Activated CD8-positive, alpha-beta memory T cell treated with anti-CD3 and anti-CD28 coated beads, Interleukin-2, amount 50 U/mL, for 1 hour (primary cell): ENCODE results near the gene ANTKMT.

ENCODE experiments used
- DNase-seq: peaks from one replicate; pipeline ENCODE4 v3.0.0-alpha.2; 2020; ENCODE audit errors: extremely low read depth

Gene ANTKMT

DNA sequence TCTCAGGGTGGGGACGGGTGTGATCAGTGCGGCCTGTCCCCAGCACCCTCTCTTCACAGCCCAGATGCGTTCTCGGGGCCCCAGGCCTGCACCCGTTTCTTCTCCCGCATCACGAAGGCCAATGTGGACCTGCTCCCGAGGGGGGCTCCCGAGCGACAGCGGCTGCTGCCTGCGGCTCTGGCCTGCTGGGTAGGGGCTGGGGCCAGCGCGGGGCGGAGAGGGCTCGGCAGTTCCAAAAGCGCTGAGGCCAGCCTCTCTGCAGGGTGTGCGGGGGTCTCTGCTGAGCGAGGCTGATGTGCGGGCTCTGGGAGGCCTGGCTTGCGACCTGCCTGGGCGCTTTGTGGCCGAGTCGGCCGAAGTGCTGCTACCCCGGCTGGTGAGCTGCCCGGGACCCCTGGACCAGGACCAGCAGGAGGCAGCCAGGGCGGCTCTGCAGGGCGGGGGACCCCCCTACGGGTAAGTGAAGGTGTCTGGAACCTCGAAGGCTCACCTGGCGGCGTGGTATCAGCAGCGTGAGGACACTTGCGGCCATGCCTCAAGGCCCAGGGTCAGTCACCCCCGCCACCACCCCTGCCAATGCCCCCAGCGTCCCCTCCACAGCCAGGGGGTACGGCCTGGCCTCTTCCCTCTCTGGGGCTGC is 44.0 kb downstream of the ANTKMT start:
- no peak for DNase-seq

DNA sequence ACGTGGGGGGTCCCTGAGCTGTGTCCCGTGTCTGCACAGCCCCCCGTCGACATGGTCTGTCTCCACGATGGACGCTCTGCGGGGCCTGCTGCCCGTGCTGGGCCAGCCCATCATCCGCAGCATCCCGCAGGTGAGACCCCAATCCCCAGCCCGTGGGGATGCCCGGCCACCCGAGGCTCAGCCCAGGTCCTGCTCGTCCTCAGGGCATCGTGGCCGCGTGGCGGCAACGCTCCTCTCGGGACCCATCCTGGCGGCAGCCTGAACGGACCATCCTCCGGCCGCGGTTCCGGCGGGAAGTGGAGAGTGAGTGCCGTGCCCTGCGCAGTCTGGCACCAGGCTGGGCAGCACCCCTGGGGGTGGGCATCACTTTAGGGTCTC is 44.5 kb downstream of the ANTKMT start:
- DNase-seq = no peak

DNA sequence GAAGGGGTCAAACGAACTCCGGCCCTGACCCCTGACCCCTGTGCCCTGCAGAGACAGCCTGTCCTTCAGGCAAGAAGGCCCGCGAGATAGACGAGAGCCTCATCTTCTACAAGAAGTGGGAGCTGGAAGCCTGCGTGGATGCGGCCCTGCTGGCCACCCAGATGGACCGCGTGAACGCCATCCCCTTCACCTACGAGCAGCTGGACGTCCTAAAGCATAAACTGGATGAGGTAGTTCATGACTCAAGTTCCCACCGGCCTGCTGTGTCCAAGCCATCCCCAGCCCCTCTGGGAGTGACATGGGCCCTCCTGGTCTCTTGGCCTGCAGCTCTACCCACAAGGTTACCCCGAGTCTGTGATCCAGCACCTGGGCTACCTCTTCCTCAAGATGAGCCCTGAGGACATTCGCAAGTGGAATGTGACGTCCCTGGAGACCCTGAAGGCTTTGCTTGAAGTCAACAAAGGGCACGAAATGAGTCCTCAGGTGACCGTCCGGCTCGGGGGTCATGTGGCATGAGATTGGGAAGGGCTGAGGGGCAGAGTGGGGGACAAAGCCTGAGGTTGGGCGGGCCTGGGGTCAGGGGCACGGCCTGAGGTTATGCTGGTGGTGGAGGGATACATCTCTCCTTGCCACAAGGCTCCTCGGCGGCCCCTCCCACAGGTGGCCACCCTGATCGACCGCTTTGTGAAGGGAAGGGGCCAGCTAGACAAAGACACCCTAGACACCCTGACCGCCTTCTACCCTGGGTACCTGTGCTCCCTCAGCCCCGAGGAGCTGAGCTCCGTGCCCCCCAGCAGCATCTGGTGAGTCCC is 45.3 kb downstream of the ANTKMT start:
- no peak for DNase-seq

DNA sequence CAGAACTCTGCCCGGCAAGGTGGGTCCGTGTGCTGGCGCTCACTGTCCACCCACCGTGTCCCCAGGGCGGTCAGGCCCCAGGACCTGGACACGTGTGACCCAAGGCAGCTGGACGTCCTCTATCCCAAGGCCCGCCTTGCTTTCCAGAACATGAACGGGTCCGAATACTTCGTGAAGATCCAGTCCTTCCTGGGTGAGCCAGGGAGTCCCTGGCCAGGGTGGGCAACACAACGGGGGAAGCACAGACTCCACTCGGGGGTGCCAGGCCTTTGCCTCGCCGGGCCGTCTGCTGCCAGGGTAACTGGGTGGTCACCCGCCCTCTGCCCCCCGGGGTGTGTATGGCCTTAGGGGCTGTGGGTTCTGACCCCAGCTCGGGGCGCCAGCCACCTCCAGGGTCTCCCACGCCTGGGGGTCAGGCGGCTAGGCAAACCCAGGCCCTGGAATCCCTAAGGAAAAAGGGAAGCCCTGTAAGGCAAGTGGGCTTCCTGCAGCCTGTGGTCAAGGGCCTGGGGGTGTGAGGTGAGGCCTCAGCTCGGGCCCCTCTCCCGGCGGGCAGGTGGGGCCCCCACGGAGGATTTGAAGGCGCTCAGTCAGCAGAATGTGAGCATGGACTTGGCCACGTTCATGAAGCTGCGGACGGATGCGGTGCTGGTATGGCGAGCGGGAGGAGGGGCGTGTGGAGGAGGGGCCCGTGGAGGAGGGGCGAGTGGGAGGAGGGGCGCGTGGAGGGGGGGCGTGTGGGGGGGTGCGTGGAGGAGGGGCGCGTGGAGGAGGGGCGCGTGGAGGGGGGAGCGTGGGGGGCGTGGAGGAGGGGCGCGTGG is 46.1 kb downstream of the ANTKMT start:
- DNase-seq = no peak

DNA sequence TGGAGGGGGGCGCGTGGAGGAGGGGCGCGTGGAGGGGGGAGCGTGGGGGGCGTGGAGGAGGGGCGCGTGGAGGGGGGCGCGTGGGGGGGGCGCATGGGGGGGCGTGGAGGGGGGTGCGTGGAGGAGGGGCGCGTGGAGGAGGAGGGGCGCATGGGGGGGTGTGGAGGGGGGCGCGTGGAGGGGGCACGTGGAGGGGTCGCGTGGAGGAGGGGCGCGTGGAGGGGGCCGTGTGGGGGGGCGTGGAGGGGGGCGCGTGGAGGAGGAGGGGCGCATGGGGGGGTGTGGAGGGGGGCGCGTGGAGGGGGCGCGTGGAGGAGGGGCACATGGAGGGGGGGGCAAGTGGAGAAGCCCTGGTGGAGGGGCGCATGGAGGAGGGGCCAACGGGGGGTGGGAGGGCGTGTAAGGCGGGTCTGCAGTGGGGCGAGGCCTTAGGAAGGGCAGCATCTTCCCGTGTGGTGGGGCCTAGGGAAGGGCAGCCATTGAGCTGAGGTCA is 46.8 kb downstream of the ANTKMT start:
- no peak for DNase-seq

DNA sequence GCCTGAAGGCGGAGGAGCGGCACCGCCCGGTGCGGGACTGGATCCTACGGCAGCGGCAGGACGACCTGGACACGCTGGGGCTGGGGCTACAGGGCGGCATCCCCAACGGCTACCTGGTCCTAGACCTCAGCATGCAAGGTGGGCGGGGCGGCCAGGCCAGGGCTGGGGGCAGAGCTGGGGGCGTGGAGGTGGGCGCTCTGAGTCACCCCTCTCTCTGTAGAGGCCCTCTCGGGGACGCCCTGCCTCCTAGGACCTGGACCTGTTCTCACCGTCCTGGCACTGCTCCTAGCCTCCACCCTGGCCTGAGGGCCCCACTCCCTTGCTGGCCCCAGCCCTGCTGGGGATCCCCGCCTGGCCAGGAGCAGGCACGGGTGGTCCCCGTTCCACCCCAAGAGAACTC is 47.5 kb downstream of the ANTKMT start:
- DNase-seq = no peak

DNA sequence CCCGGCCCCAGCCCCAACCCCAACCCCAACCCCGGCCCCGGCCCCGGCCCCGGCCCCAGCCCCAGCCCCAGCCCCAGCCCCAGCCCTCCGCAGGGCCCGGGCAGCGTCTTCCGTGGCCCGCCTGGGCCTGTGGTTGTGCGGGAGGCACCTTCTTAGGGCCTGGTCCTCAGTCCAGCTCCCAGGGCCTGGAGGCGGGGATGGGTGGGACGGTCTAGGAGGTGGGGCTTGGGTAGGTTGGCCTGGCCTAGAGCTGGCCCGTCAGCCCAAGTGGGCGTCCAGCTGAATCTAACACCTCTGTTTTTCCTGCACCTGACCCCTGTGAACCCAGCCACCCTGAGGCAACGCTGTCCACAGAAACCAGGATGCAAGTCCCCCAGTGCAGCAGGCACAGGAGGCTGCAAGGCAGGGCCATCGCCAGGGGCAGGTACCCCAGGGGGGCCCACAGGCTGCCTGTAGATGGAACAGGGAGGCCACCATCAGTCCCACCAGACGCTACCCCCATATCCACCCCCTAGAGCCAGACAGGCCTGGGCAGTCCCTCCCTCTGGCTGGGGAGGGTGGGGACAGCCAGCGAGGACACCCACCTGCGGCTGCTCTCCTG is 48.3 kb downstream of the ANTKMT start:
- DNase-seq = no peak

DNA sequence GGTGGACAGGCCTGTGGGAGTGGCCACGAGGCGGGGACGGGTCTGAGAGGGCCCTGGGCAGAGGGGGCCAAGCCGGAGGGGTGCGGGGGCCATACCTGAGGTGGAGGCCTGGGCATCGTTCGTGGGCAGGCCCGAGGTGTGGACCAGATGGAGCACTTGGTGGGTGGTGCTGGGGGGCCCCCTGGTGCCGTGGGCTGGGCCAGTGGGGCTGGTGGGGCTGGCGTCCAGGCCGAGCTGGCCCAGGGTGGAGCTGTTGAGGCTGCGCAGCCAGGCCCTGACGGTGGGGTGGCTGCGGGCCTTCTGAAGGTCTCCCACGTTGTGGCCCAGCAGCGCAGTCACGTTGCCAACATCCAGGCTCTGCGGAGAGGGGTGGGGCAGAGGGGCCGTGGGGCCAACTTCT is 49.0 kb downstream of the ANTKMT start:
- no peak for DNase-seq

DNA sequence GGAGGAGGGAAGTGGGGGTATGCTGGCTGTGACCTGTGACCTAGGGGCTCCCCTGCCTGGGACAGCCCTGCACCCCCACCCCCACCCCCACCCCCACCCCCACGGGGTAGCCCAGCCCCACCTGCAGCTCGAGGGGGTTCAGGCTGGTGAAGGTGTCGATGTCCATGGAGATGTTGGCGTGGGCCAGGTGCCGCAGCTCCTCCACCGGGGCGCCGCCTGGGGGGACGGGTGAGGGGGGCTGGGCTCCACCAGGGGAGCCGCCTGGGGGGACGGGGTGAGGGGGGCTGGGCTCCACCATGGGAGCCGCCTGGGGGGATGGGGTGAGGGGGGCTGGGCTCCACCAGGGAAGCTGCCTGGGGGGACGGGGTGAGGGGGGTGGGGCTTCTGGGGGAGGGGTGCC is 49.5 kb downstream of the ANTKMT start:
- DNase-seq = no peak
